HepG2 (cell line): Measurements from ENCODE around the gene PKP1. TPM values are rescaled to one million over a fixed set of nuclear protein-coding genes. Genes with fewer than 3 reads are reported as not detected.

ENCODE experiments used
- ATAC-seq: fragments of 200-7000 bp; cut with Tn5 transposase; 3 replicates; pipeline ENCODE4 v1.9.1; 2020; ENCODE audit warnings: mild to moderate bottlenecking, moderate library complexity
- BruUV-seq: library from RNA; stranded (reverse); fragments of 400-500 nt; replicated peaks from 2 replicates; lab custom pipeline; 2021; lab: Mats Ljungman, UMichigan
- CTCF ChIA-PET: fragments of 300-600 bp; formaldehyde crosslinking; extraction: SDS; loops from one replicate; lab custom pipeline; 2021; ENCODE audit warnings: low total read pairs, inconsistent platforms, low intra/inter-chr PET ratio; lab: Yijun Ruan, JAX
- POLR2A ChIA-PET: fragments of 350-600 bp; sonication (Branson Sonifier 250); formaldehyde crosslinking; loops from one replicate; lab custom pipeline; 2020; ENCODE audit warnings: antibody characterized with exemption, inconsistent platforms; lab: Yijun Ruan, JAX
- DNase-seq: peaks from one replicate; pipeline ENCODE4 v3.0.0-alpha.2; 2015; ENCODE audit warnings: low spot score
- FAIRE-seq: peaks from 3 replicates; lab custom pipeline; 2011; peaks lifted over from hg19 to GRCh38; lab: Jason Lieb, UNC
- H2AFZ ChIP-seq: one replicate; pipeline ENCODE4 v1.6.1; 2011; ENCODE audit warnings: low read length, inconsistent platforms
- H3K27ac ChIP-seq: fragments of 300-600 bp; 3 replicates; pipeline ENCODE4 v1.8.0; 2011; ENCODE audit warnings: mixed run types, mild to moderate bottlenecking, mixed read lengths, low read length, inconsistent platforms; ENCODE audit not compliant: insufficient read depth; ENCODE audit errors: extremely low read length
- H3K27me3 ChIP-seq, 2 experiments: fragments of 200-600 bp in 1 of 2; 2 replicates in 1 of 2; 3 replicates in 1 of 2; pipeline versions ENCODE4 v1.6.0 to v1.8.0; 2011; ENCODE audit warnings: low read length in 2 of 2, mild to moderate bottlenecking in 2 of 2, moderate library complexity in 2 of 2, inconsistent platforms in 1 of 2; ENCODE audit not compliant: insufficient read depth in 2 of 2, control insufficient read depth in 1 of 2
- H3K36me3 ChIP-seq, 2 experiments: fragments of 200-600 bp in 1 of 2; replicated peaks in 1 of 2; 2 replicates in 1 of 2; 3 replicates in 1 of 2; pipeline versions ENCODE4 v1.5.1 to v1.8.0; 2011; ENCODE audit warnings: low read length in 2 of 2, inconsistent platforms in 1 of 2; ENCODE audit not compliant: insufficient read depth in 2 of 2, control insufficient read depth in 1 of 2
- H3K4me1 ChIP-seq: 2 replicates; pipeline ENCODE4 v1.5.1; 2012; ENCODE audit warnings: low read length, inconsistent platforms; ENCODE audit not compliant: insufficient read depth
- H3K4me2 ChIP-seq: 2 replicates; pipeline ENCODE4 v1.6.0; 2011; ENCODE audit warnings: low read depth, low read length, inconsistent platforms
- H3K4me3 ChIP-seq, 3 experiments: fragments of 200-600 bp in 1 of 3; sonication (generic), shearing (Covaris generic) in 1 of 3; replicated peaks in 1 of 3; 2 replicates each; pipeline ENCODE4 v1.5.1; 2011 to 2016; ENCODE audit warnings: low read length in 3 of 3, inconsistent platforms in 2 of 3, low read depth in 2 of 3, mild to moderate bottlenecking in 2 of 3, control low read depth in 1 of 3, mixed read lengths in 1 of 3; ENCODE audit not compliant: insufficient read depth in 1 of 3
- H3K79me2 ChIP-seq: one replicate; pipeline ENCODE4 v1.6.1; 2011; ENCODE audit warnings: low read length, inconsistent platforms; ENCODE audit not compliant: insufficient read depth
- H3K9ac ChIP-seq: 2 replicates; pipeline ENCODE4 v1.6.0; 2011; ENCODE audit warnings: mild to moderate bottlenecking, low read depth, low read length, inconsistent platforms; ENCODE audit not compliant: insufficient read depth
- H3K9me3 ChIP-seq: 2 replicates; pipeline ENCODE4 v1.5.1; 2012; ENCODE audit warnings: mild to moderate bottlenecking, low read length
- H4K20me1 ChIP-seq: 2 replicates; pipeline ENCODE4 v1.6.0; 2011; ENCODE audit warnings: inconsistent platforms, mild to moderate bottlenecking, low read length, moderate library complexity; ENCODE audit not compliant: insufficient read depth
- ARID4A ChIP-seq: sonication (generic); formaldehyde crosslinking; IDR thresholded peaks from 2 replicates; pipeline ENCODE4 v1.5.0; 2020; ENCODE audit warnings: mild to moderate bottlenecking, missing genetic modification reagents, borderline replicate concordance
- ATAD3A ChIP-seq: sonication (generic); formaldehyde crosslinking; IDR thresholded peaks from 2 replicates; pipeline ENCODE4 v1.4.0; 2020; ENCODE audit warnings: missing genetic modification reagents
- GABPA ChIP-seq, 2 experiments: IDR thresholded peaks; 2 replicates each; pipeline ENCODE4 v1.6.1; 2011 to 2016; ENCODE audit warnings: low read depth in 2 of 2, low read length in 1 of 2, missing biosample characterization in 1 of 2, missing genetic modification characterization in 1 of 2
- HOXA7 ChIP-seq: sonication (generic); formaldehyde crosslinking; IDR thresholded peaks from 2 replicates; pipeline ENCODE4 v1.8.1; 2022; ENCODE audit warnings: mild to moderate bottlenecking, missing genetic modification reagents, moderate library complexity
- KDM2A ChIP-seq: sonication (generic); formaldehyde crosslinking; IDR thresholded peaks from 2 replicates; pipeline ENCODE4 v1.4.0; 2020; ENCODE audit warnings: low read depth, missing genetic modification reagents, borderline replicate concordance
- MLXIP ChIP-seq: sonication (generic); formaldehyde crosslinking; IDR thresholded peaks from 2 replicates; pipeline ENCODE4 v1.9.0; 2021; ENCODE audit warnings: missing genetic modification reagents, borderline replicate concordance
- TMF1 ChIP-seq: sonication (generic); formaldehyde crosslinking; IDR thresholded peaks from 2 replicates; pipeline ENCODE4 v1.8.1; 2022; ENCODE audit warnings: low read depth, missing genetic modification reagents
- ZNF10 ChIP-seq: sonication (generic); formaldehyde crosslinking; IDR thresholded peaks from 2 replicates; pipeline ENCODE4 v1.4.0; 2020; ENCODE audit warnings: mild to moderate bottlenecking, low read depth, missing genetic modification reagents, borderline replicate concordance
- WGBS: methylation state at CpG from one replicate; pipeline ENCODE4 v1.1.6; 2017; ENCODE audit warnings: low lambda C conversion rate; 5-methylcytosine and 5-hydroxymethylcytosine counted together
- in situ Hi-C: cut with HindIII; loops from 2 replicates; pipeline ENCODE4 v1.10.0; 2017; ENCODE audit warnings: low pct_unique_long_range_greater_than_20kb; ENCODE audit not compliant: extremely low pct_ligation_motif_present
- intact Hi-C: fragments of 100-400 bp; cut with micrococcal nuclease; formaldehyde crosslinking; loops from one replicate; pipeline ENCODE4 v1.10.0; 2022; ENCODE audit not compliant: unreplicated experiment
- polyA plus RNA-seq, 8 experiments: library from polyadenylated mRNA; depleted of rRNA in 3 of 8; stranded (reverse) in 7 of 8; unstranded in 1 of 8; fragments of >200 nt; fragmentation: Illumina TruSeq in 4 of 8; extraction: Trizol in 4 of 8; gene quantifications; 2 replicates each; pipeline versions ENCODE4 v1.2.1 to v1.2.3, GENCODE V29; 2011 to 2016; ENCODE audit warnings: low read depth in 4 of 8, missing spikeins in 1 of 8, mixed read lengths in 1 of 8; ENCODE audit not compliant: insufficient read depth in 1 of 8
- total RNA-seq, 5 experiments: library from RNA; depleted of rRNA; stranded (reverse); fragments of >200 nt; fragmentation: Illumina TruSeq; extraction: Trizol; gene quantifications; 2 replicates each; pipeline ENCODE4 v1.2.3, GENCODE V29; 2016; ENCODE audit warnings: low read depth in 1 of 5

PKP1 gene
- total and polyA plus RNA-seq, 2 of the 13 experiments (the other 11 are each of a cell fraction or from before 2014, with no cell fraction given): not detected

- H3K4me3 ChIP-seq: no peak overlapping the region
Measured at GRCh38 chr1:201366696-201367095, 83.4 kb downstream of the PKP1 start.

More at GRCh38 chr1:201366696-201367095, 83.4 kb downstream of the PKP1 start:
- DNase-seq (no peak), FAIRE-seq (no peak), ATAC-seq (no peak)
- WGBS: 9% methylated on average over 7 of the region's 7 CpGs
- intact Hi-C loops: no loop called here
- Histone ChIP-seq H3K4me2 (no peak overlapping the region), H2AFZ (no peak overlapping the region), H3K36me3 (no peaks in the 10 kb centered on the region), H3K27ac (no peak overlapping the region), H3K9ac (no peak overlapping the region), H3K4me1 (no peaks in the 10 kb centered on the region), H3K79me2 (no peaks in the 10 kb centered on the region), H3K27me3 (peaks cover 17 to 43% of the 10 kb centered on the region in 2 experiments), H3K9me3 (no peaks in the 10 kb centered on the region), H4K20me1 (no peaks in the 10 kb centered on the region)
- in situ Hi-C loops: loop anchor here (5.0 kb wide), 1 partner anchor 104 kb away; no protein-coding TSS in a partner anchor
- BruUV-seq: no TSS peak
- ChIA-PET CTCF (no interaction called here), POLR2A (no interaction called here)
- TF ChIP-seq ATAD3A (CRISPR knock-in tag) (no peak), TMF1 (CRISPR knock-in tag) (no peak), HOXA7 (CRISPR knock-in tag) (no peak), KDM2A (CRISPR knock-in tag) (no peak), ARID4A (CRISPR knock-in tag) (no peak), MLXIP (CRISPR knock-in tag) (no peak), ZNF10 (CRISPR knock-in tag) (no peak), GABPA (IDR thresholded peaks at IDR 0.05; ENCODE audit: low read depth, low read length) (no peak), GABPA (CRISPR knock-in tag; IDR thresholded peaks at IDR 0.05; ENCODE audit: low read depth) (no peak)
